HL-60/S4 (cell line): Measurements from ENCODE around the gene ZNF48.

ENCODE experiments used
- in situ Hi-C: fragments of 300-500 bp; cut with MboI; formaldehyde crosslinking; loops from 2 replicates; pipeline ENCODE4 v1.14.3; 2022; ENCODE audit warnings: low sequenced_read_pairs

The ZNF48 gene

GRCh38 chr16:30395155-30395991 is at the start of gene ZNF48:
TSS of gene ZNF48 (plus strand) at chr16:30395420. CDS start at chr16:30395795, 375 bp downstream.
- in situ Hi-C loops = no loop called here

- in situ Hi-C loops = no loop called here
Observed at GRCh38 chr16:30346286-30346685, 48.9 kb upstream of the ZNF48 start.

- in situ Hi-C loops = no loop called here
Observed at GRCh38 chr16:30348113-30348512, 47.1 kb upstream of the ZNF48 start.

GRCh38 chr16:30348929-30349328 is 46.3 kb upstream of the ZNF48 start:
- in situ Hi-C loops = no loop called here

GRCh38 chr16:30349675-30350074 is 45.5 kb upstream of the ZNF48 start:
- in situ Hi-C loops = no loop called here

GRCh38 chr16:30350134-30350871 is 44.9 kb upstream of the ZNF48 start:
- in situ Hi-C loops = no loop called here

- in situ Hi-C loops = no loop called here
Observed at GRCh38 chr16:30351001-30351441, 44.2 kb upstream of the ZNF48 start.

- in situ Hi-C loops = no loop called here
Observed at GRCh38 chr16:30351586-30352419, 43.4 kb upstream of the ZNF48 start.

GRCh38 chr16:30352488-30353401 is 42.5 kb upstream of the ZNF48 start:
- in situ Hi-C loops = no loop called here

- in situ Hi-C loops = no loop called here
Observed at GRCh38 chr16:30353438-30354129, 41.6 kb upstream of the ZNF48 start.

GRCh38 chr16:30354423-30355143 is 40.6 kb upstream of the ZNF48 start:
- in situ Hi-C loops = no loop called here

- in situ Hi-C loops = no loop called here
Observed at GRCh38 chr16:30355144-30355953, 39.9 kb upstream of the ZNF48 start, which contains the start of gene CD2BP2. TSS of gene CD2BP2 (minus strand) at chr16:30355308. CDS start at chr16:30354681, 627 bp downstream.

- in situ Hi-C loops = no loop called here
Observed at GRCh38 chr16:30355954-30356308, 39.3 kb upstream of the ZNF48 start.

- in situ Hi-C loops = no loop called here
Observed at GRCh38 chr16:30356401-30357084, 38.7 kb upstream of the ZNF48 start.

- in situ Hi-C loops = no loop called here
Observed at GRCh38 chr16:30357085-30357714, 38.0 kb upstream of the ZNF48 start.

- in situ Hi-C loops = no loop called here
Observed at GRCh38 chr16:30357715-30358576, 37.3 kb upstream of the ZNF48 start.
